ENCODE results near the gene PLEKHH3. TPM values are rescaled to one million over a fixed set of nuclear protein-coding genes. Genes with fewer than 3 reads are reported as not detected.

The PLEKHH3 gene
- total and polyA plus RNA-seq, 10 of the 15 experiments (the other 5 are each of a cell fraction or from before 2014, with no cell fraction given), result 0.31 to 38.0 (median 11.0) TPM

- TF ChIP-seq NFYA (IDR thresholded peaks at IDR 0.05; ENCODE audit: borderline replicate concordance, low read depth, low read length), result peak; percentile 5; the same call in 1 of the 2 replicates
- TF ChIP-seq ATF3 (IDR thresholded peaks at IDR 0.05; ENCODE audit: borderline replicate concordance, extremely low read depth, low read depth, low read length), result peak; percentile 76; the same call in 1 of the 2 replicates
- peak; percentile 85 for TF ChIP-seq CREM (IDR thresholded peaks at IDR 0.05; ENCODE audit: low read depth)
- TF ChIP-seq CEBPZ (IDR thresholded peaks at IDR 0.05; ENCODE audit: low read depth, low read length), result no peak
- TF ChIP-seq NR2F1 (conservative IDR thresholded peaks at IDR 0.05), result no peak
- no peak for TF ChIP-seq BCL11A (IDR thresholded peaks at IDR 0.05; ENCODE audit: low read depth, low read length)
- peak; percentile 64 for TF ChIP-seq IRF3 (IDR thresholded peaks at IDR 0.05)
- TF ChIP-seq RAD51 (IDR thresholded peaks at IDR 0.05), result peak; percentile 94
Observed at GRCh38 chr17:42677012-42677857, 441 bp upstream of the PLEKHH3 start (continued).
